ENCODE results near the gene TMX1. TPM values are rescaled to one million over a fixed set of nuclear protein-coding genes. Genes with fewer than 3 reads are reported as not detected.

The TMX1 gene
- total and polyA plus RNA-seq, 2 of the 8 experiments (the other 6 are each of a cell fraction or from before 2014, with no cell fraction given), result 26.6 to 84.0 TPM

GRCh38 chr14:51216602-51217001 is 23.4 kb upstream of the TMX1 start (continued):
- no peak for TF ChIP-seq CHD7 (IDR thresholded peaks at IDR 0.05; ENCODE audit: insufficient replicate concordance, low read length)
- TF ChIP-seq BCL11A (IDR thresholded peaks at IDR 0.05; ENCODE audit: low read depth in 2 of 2, low read length in 2 of 2), result no peak
- no peak for TF ChIP-seq MAFK (IDR thresholded peaks at IDR 0.05; ENCODE audit: low read depth, low read length)
- no peak for TF ChIP-seq CBX8 (IDR thresholded peaks at IDR 0.05; ENCODE audit: borderline replicate concordance, low read depth, low read length)
- TF ChIP-seq ATF2 (IDR thresholded peaks at IDR 0.05; ENCODE audit: low read length), result no peak
- TF ChIP-seq BACH1 (IDR thresholded peaks at IDR 0.05; ENCODE audit: low read length), result no peak

Measured in H1 (cell line).